Stimulated activated CD8-positive, alpha-beta memory T cell treated with anti-CD3 and anti-CD28 coated beads, Interleukin-15, amount 100 ng/mL, for 48 hours (primary cell): Measurements from ENCODE around the gene KDM5A.
A peak's percentile ranks its signal among the peaks of the same experiment; 100 is the strongest.
"Not testable (repeated sequence)": the region's sequence is repeated elsewhere in the genome, so short reads cannot be mapped to it uniquely, and the experiment has no call there.

ENCODE experiments used
- DNase-seq, 2 donors: peaks; one replicate each; pipeline ENCODE4 v3.0.0-alpha.2; 2020; ENCODE audit warnings: low read depth in 2 of 2

KDM5A gene

GRCh38 chr12:389142-390096 lies at the start of gene KDM5A:
KDM5A (minus strand) TSS chr12:389320; CDS start chr12:389091, 229 bp downstream.
- DNase-seq, result peak; percentile 74 to 80

GRCh38 chr12:435737-436136 lies 46.6 kb upstream of the KDM5A start:
- DNase-seq, result not testable (repeated sequence)

- DNase-seq, result no peak
Measured at GRCh38 chr12:422526-422925, 33.4 kb upstream of the KDM5A start.

- no peak for DNase-seq
Measured at GRCh38 chr12:418432-418831, 29.3 kb upstream of the KDM5A start.

- DNase-seq, result no peak
Measured at GRCh38 chr12:414859-415258, 25.7 kb upstream of the KDM5A start.

- no peak for DNase-seq
Measured at GRCh38 chr12:402029-402389, 12.9 kb upstream of the KDM5A start.

GRCh38 chr12:401235-402028 lies 12.3 kb upstream of the KDM5A start, which contains the start of gene CCDC77:
CCDC77 (plus strand) TSS chr12:401644; CDS start chr12:409384, 7,740 bp downstream.
- peak; percentile 85 to 90 for DNase-seq

- DNase-seq, result no peak
Measured at GRCh38 chr12:400828-401227, 11.7 kb upstream of the KDM5A start.

- peak; percentile 11 to 16 for DNase-seq
Measured at GRCh38 chr12:388541-389141, 479 bp downstream of the KDM5A start.

- no peak for DNase-seq
Measured at GRCh38 chr12:388012-388411, 1.1 kb downstream of the KDM5A start.

GRCh38 chr12:386651-387050 lies 2.5 kb downstream of the KDM5A start:
- no peak for DNase-seq

GRCh38 chr12:370739-371485 lies 18.2 kb downstream of the KDM5A start:
- not testable (repeated sequence) for DNase-seq

GRCh38 chr12:367972-368371 lies 21.1 kb downstream of the KDM5A start:
- DNase-seq, result no peak

GRCh38 chr12:366820-367219 lies 22.3 kb downstream of the KDM5A start:
- no peak for DNase-seq

- DNase-seq, result no peak
Measured at GRCh38 chr12:359091-359490, 30.0 kb downstream of the KDM5A start.

- DNase-seq, result no peak
Measured at GRCh38 chr12:356276-356988, 32.7 kb downstream of the KDM5A start.

- not testable (repeated sequence) for DNase-seq
Measured at GRCh38 chr12:351197-351596, 37.9 kb downstream of the KDM5A start.

- not testable (repeated sequence) for DNase-seq
Measured at GRCh38 chr12:349625-350024, 39.5 kb downstream of the KDM5A start.

- DNase-seq, result not testable (repeated sequence)
Measured at GRCh38 chr12:343036-343435, 46.1 kb downstream of the KDM5A start.

- no peak for DNase-seq
Measured at GRCh38 chr12:337039-337438, 52.1 kb downstream of the KDM5A start.

GRCh38 chr12:334125-334524 lies 55.0 kb downstream of the KDM5A start:
- no peak for DNase-seq
